ENCODE data around the gene RBMS1. TPM values are rescaled to one million over a fixed set of nuclear protein-coding genes. Genes with fewer than 3 reads are reported as not detected.

Gene RBMS1
- total RNA-seq, 1 donor from 2014 or later = 73.7 TPM

DNA sequence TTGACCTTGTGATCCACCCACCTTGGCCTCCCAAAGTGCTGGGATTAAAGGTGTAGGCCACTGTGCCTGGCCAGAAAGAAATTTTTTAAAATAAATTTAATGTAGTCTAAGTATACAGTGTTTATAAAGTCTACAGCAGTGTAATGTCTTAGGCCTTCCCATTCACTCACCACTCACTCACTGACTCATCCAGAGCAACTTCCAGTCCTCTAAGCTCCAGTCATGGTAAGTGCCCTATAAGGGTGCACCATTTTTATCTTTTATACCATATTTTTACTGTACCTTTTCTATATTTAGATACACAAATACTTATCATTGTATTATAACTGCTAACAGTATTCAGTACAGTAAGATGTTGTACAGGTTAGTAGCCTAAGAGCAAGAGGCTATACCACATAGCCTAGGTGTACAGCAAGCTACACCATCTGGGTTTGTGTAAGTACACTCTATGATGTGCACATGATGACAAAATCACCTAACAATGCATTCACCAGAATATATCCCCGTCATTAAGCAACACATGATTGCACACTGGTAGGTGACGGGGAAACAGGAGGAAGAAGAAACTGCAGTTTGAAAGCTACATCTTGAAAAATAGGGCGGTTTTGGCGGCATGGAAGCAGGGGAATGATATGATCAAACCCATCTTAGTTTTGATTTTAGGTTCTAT, 188.4 kb downstream of the RBMS1 start:
- Mint-ChIP-seq H3K9me3 (no peaks in the 10 kb centered on the region), H3K4me1 (ENCODE audit: unreplicated experiment) (peaks cover 16% of the 10 kb centered on the region), H3K4me3 (no peak overlapping the region), H3K27me3 (no peaks in the 10 kb centered on the region), H3K36me3 (peaks cover 35% of the 10 kb centered on the region), H3K27ac (no peak overlapping the region)
- no peak for DNase-seq (ENCODE audit: extremely low spot score, unreplicated experiment)
- TF ChIP-seq, protein P1, sequence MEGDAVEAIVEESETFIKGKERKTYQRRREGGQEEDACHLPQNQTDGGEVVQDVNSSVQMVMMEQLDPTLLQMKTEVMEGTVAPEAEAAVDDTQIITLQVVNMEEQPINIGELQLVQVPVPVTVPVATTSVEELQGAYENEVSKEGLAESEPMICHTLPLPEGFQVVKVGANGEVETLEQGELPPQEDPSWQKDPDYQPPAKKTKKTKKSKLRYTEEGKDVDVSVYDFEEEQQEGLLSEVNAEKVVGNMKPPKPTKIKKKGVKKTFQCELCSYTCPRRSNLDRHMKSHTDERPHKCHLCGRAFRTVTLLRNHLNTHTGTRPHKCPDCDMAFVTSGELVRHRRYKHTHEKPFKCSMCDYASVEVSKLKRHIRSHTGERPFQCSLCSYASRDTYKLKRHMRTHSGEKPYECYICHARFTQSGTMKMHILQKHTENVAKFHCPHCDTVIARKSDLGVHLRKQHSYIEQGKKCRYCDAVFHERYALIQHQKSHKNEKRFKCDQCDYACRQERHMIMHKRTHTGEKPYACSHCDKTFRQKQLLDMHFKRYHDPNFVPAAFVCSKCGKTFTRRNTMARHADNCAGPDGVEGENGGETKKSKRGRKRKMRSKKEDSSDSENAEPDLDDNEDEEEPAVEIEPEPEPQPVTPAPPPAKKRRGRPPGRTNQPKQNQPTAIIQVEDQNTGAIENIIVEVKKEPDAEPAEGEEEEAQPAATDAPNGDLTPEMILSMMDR (conservative IDR thresholded peaks at IDR 0.05) = no peak

DNA sequence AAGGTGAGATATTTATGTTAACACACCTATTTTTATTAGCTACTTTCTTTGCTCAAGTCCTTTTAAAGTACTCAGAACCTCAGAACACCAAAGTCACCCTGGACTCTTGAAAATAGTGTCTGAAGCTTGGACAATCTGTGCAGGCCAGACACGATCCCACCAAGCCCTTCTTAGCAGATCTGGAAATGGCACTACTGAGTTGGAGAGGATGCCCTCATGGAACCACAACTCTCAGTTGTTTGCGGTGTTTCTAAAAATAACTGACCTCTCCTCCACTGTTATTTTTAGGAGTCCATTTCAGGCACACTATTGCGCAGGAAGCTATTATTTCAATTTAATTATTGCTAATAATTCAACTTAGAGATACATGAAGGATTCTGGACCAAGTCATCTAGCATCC, 190.1 kb downstream of the RBMS1 start:
- DNase-seq (ENCODE audit: extremely low spot score, unreplicated experiment) = no peak
- H3K4me1 Mint-ChIP-seq (ENCODE audit: unreplicated experiment) = peaks cover 4% of the 10 kb centered on the region
- no peak overlapping the region for H3K4me3 Mint-ChIP-seq
- no peak overlapping the region for H3K27ac Mint-ChIP-seq
- H3K36me3 Mint-ChIP-seq = peaks cover 39% of the 10 kb centered on the region
- no peaks in the 10 kb centered on the region for H3K9me3 Mint-ChIP-seq
- no peaks in the 10 kb centered on the region for H3K27me3 Mint-ChIP-seq
- TF ChIP-seq, protein P1 (conservative IDR thresholded peaks at IDR 0.05) = no peak

DNA sequence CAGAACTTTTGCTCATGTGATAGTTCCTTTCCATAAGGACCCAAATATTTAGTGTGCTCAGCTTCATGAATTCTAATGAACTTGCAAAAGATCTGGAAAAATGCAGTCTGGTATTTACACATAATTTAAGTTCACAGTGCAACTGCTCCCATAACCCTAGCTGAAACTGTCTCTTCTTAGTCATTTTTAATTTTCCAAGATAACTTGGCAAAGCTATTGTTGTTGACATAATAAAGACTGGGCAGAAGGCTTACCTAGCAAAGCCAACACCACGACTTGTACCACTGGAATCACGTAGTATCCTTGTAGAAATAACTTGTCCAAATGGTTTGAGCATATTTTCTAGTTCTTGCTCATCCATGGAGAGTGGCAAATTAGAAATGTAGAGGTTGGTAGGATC, 190.5 kb downstream of the RBMS1 start:
- Mint-ChIP-seq H3K4me3 (no peak overlapping the region), H3K36me3 (peaks cover 40% of the 10 kb centered on the region), H3K27me3 (no peaks in the 10 kb centered on the region), H3K27ac (no peak overlapping the region), H3K9me3 (no peaks in the 10 kb centered on the region), H3K4me1 (ENCODE audit: unreplicated experiment) (no peaks in the 10 kb centered on the region)
- TF ChIP-seq, protein P1 (conservative IDR thresholded peaks at IDR 0.05) = no peak
- DNase-seq (ENCODE audit: extremely low spot score, unreplicated experiment) = no peak

DNA sequence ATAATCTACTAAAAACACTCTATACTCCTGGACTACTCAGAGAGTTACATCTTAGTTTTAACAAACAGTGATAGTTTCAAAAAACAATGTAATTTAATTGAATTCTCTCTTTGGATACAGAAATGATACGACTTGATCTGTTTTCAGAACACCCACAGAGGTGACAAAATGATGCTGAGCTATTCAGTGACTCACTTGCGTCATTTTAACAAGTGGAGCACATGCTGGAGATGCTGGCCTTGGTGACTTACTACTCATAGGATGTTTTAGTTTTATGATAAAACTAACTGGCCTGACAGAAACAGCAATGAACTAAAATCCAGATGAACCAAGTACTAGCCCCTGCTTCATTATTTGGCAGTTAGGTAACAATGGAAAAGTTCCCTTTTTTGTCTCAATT, 192.2 kb downstream of the RBMS1 start:
- TF ChIP-seq, protein P1 (conservative IDR thresholded peaks at IDR 0.05) = no peak
- peaks cover 51% of the 10 kb centered on the region for H3K36me3 Mint-ChIP-seq
- H3K27ac Mint-ChIP-seq = no peak overlapping the region
- no peak overlapping the region for H3K4me3 Mint-ChIP-seq
- H3K9me3 Mint-ChIP-seq = no peaks in the 10 kb centered on the region
- DNase-seq (ENCODE audit: extremely low spot score, unreplicated experiment) = no peak
- peaks cover under 1% of the 10 kb centered on the region for H3K4me1 Mint-ChIP-seq (ENCODE audit: unreplicated experiment)
- H3K27me3 Mint-ChIP-seq = no peaks in the 10 kb centered on the region

DNA sequence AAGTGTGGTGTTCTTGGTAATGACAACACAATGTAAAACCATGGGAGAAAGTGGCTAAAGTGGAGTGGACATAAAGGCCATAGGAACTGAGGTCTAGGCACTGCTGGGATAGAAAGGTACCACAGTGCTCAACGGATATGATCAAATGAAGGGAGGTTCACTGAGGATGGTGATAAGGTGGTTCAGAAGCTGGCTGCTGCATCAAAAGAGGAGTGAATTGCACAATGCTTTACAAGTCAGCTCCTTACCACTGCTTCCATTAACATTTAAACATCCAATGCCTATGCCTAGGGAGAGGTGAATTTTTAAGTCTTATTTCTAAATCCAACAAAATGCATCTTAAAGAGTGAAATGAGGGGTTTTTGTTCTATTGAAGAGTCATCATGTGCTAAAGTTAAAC, 193.4 kb downstream of the RBMS1 start:
- H3K27ac Mint-ChIP-seq = no peak overlapping the region

More for the DNA sequence above, 193.4 kb downstream of the RBMS1 start:
- no peak for DNase-seq (ENCODE audit: extremely low spot score, unreplicated experiment)
- TF ChIP-seq, protein P1 (conservative IDR thresholded peaks at IDR 0.05) = no peak
- no peaks in the 10 kb centered on the region for H3K9me3 Mint-ChIP-seq
- peaks cover 5% of the 10 kb centered on the region for H3K4me1 Mint-ChIP-seq (ENCODE audit: unreplicated experiment)
- H3K36me3 Mint-ChIP-seq = peaks cover 53% of the 10 kb centered on the region
- no peak overlapping the region for H3K4me3 Mint-ChIP-seq
- no peaks in the 10 kb centered on the region for H3K27me3 Mint-ChIP-seq

All from type B pancreatic cell (in vitro differentiated cells).